Neural crest cell (in vitro differentiated cells): ENCODE measurements around the gene TERT. TPM values are rescaled to one million over a fixed set of nuclear protein-coding genes. Genes with fewer than 3 reads are reported as not detected.
A peak's percentile ranks its signal among the peaks of the same experiment; 100 is the strongest.

Experiments
- DNase-seq: peaks from one replicate; pipeline ENCODE4 v3.0.0; 2021; ENCODE audit warnings: low read depth, mixed read lengths, low spot score
- H3K27ac Mint-ChIP-seq: one replicate; pipeline ENCODE4 v1.8.0; 2021; ENCODE audit warnings: mild to moderate bottlenecking, mixed read lengths; ENCODE audit not compliant: unreplicated experiment
- H3K27me3 Mint-ChIP-seq: 2 replicates; pipeline ENCODE4 v1.8.0; 2021; ENCODE audit warnings: low read depth, mild to moderate bottlenecking, mixed read lengths
- H3K36me3 Mint-ChIP-seq: 2 replicates; pipeline ENCODE4 v1.8.0; 2021; ENCODE audit warnings: low read depth, mild to moderate bottlenecking, mixed read lengths
- H3K4me1 Mint-ChIP-seq: 2 replicates; pipeline ENCODE4 v1.8.0; 2021; ENCODE audit warnings: mixed read lengths
- H3K4me3 Mint-ChIP-seq: one replicate; pipeline ENCODE4 v1.8.0; 2021; ENCODE audit warnings: mild to moderate bottlenecking, mixed read lengths
- H3K9me3 Mint-ChIP-seq: 2 replicates; pipeline ENCODE4 v1.8.0; 2021; ENCODE audit warnings: mixed read lengths
- CTCF ChIP-seq: fragments of 200-600 bp; sonication (generic); conservative IDR thresholded peaks from 2 replicates; pipeline ENCODE4 v1.5.0; 2021; ENCODE audit warnings: antibody characterized with exemption, mild to moderate bottlenecking
- total RNA-seq: library from RNA; stranded (reverse); gene quantifications from 2 replicates; pipeline ENCODE4 v1.2.1, GENCODE V29; 2021

TERT gene
- total RNA-seq, 1 donor from 2014 or later, result 5.6 TPM

DNA sequence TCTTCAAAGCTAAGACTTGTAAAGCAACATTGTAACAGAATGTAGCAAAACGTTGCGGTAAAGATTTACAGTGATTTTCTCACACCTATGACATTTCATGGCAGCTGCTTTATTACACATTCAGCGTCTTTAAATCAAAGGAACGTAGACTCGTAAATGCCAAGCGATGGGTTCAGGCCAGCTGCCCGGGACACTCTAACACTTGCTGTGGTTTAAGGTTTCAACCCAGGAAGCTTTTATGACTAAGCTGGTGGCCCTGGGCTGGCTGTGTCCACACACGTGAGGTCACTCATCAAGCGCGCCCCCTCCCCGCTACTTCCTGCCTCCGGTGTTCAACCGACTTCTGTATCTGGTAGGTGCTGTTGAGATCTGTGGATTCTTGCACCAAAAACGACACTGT is 67.2 kb downstream of the TERT start:
- no peak for DNase-seq
- Mint-ChIP-seq H3K9me3 (no peaks in the 10 kb centered on the region), H3K36me3 (no peaks in the 10 kb centered on the region), H3K4me3 (no peak overlapping the region), H3K4me1 (no peaks in the 10 kb centered on the region), H3K27ac (no peak overlapping the region), H3K27me3 (no peaks in the 10 kb centered on the region)
- TF ChIP-seq CTCF, result no peak

GRCh38 chr5:1226839-1227581 is 67.9 kb downstream of the TERT start:
- H3K27me3 Mint-ChIP-seq, result no peaks in the 10 kb centered on the region
- no peak overlapping the region for H3K4me3 Mint-ChIP-seq
- H3K36me3 Mint-ChIP-seq, result no peaks in the 10 kb centered on the region
- DNase-seq, result no peak
- no peaks in the 10 kb centered on the region for H3K4me1 Mint-ChIP-seq
- peaks cover 4% of the 10 kb centered on the region for H3K9me3 Mint-ChIP-seq
- TF ChIP-seq CTCF, result no peak
- H3K27ac Mint-ChIP-seq, result no peak overlapping the region

DNA sequence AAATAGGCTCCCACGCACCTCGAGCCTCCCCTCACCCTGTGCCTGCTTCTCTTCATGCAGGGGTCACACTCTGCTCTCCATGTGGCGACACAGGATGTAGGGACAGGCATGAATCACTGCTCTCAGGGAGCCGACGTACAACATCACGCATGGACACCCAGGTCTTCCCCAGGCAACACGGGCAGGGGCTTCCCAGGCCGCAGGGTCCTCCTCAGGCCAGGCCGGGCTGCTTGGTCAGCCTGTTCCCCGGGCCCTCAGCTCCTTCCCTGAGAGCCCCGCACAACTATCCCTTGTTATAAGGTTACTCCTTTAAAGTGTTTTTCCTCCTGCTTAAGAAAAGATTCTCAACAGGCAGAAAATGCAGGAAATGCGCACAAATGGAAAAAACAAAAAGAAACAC is 68.6 kb downstream of the TERT start:
- Mint-ChIP-seq H3K4me3 (no peak overlapping the region), H3K9me3 (peaks cover 4% of the 10 kb centered on the region), H3K4me1 (no peaks in the 10 kb centered on the region), H3K27me3 (no peaks in the 10 kb centered on the region), H3K36me3 (no peaks in the 10 kb centered on the region), H3K27ac (peak overlapping the region; percentile 57)
- DNase-seq, result no peak
- no peak for TF ChIP-seq CTCF

DNA sequence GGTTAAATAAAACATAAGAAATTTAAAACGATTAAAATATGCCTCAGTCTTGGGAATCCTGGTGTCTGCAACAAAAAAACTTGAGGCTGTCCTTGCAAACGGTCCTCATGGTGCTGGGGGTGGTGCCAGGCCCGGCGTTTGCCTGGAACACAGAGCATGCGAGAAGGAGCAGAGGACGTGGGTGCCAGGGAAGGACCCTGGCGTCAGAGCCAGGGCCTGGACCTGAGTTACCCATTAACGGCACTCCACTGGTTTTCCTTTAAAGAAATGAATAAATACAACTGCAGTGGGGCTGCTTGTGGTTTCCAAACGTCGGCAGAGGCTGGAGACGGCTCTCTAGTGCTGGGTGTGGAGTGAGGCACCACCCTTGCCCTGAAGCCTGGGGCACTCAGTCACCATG is 69.8 kb downstream of the TERT start, which contains the start of gene SLC6A18:
TSS of gene SLC6A18 (plus strand) at position 301 of the 400 bp plus-strand sequence. CDS start at position 398, 97 bp downstream.
- no peak for TF ChIP-seq CTCF
- no peaks in the 10 kb centered on the region for H3K4me1 Mint-ChIP-seq
- H3K27me3 Mint-ChIP-seq, result no peaks in the 10 kb centered on the region
- peak within 1 kb of the TSS; percentile 57 for H3K27ac Mint-ChIP-seq
- H3K4me3 Mint-ChIP-seq, result no peak within 1 kb of the TSS
- no peaks in the 10 kb centered on the region for H3K36me3 Mint-ChIP-seq
- H3K9me3 Mint-ChIP-seq, result peaks cover 4% of the 10 kb centered on the region
- DNase-seq, result no peak

DNA sequence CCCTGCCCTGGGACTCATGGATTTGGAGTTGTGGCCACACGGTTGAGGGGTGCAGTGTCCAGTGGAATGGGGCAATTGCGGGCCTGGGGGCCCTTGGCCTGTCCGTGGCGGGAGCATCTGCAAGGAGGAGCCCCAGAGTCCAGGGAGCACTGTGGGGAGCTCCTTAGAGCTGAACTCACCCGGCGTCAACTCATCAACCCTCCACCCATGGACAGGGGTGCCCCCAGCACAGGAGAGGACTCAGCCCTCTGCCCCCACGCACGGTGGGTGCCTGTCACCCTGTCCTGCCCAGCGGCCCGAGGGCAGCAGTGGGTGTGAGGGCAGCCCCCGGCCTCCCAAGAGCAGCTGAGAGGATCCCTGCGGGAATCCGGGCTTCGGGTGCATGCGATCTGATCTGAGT is 70.2 kb downstream of the TERT start:
- no peaks in the 10 kb centered on the region for H3K4me1 Mint-ChIP-seq
- no peaks in the 10 kb centered on the region for H3K36me3 Mint-ChIP-seq
- no peak overlapping the region for H3K4me3 Mint-ChIP-seq
- H3K27ac Mint-ChIP-seq, result no peak overlapping the region
- H3K27me3 Mint-ChIP-seq, result no peaks in the 10 kb centered on the region
- no peak for TF ChIP-seq CTCF
- DNase-seq, result no peak
- peaks cover 4% of the 10 kb centered on the region for H3K9me3 Mint-ChIP-seq
